Liver (tissue), 3 donors: ENCODE results near the gene ATAD1.

Experiments
- CTCF ChIP-seq: fragments of 150-350 bp; IDR thresholded peaks from 2 replicates; pipeline ENCODE4 v1.5.1; 2017; ENCODE audit warnings: improper control_type of control experiment, low read depth, low read length; ENCODE audit not compliant: missing input control
- FOXA1 ChIP-seq: IDR thresholded peaks from 2 replicates; pipeline ENCODE4 v1.6.1; 2016; ENCODE audit warnings: antibody characterized with exemption
- GABPA ChIP-seq, 2 donors: IDR thresholded peaks in 1 of 2; conservative IDR thresholded peaks in 1 of 2; 2 replicates each; pipeline ENCODE4 v1.6.1; 2016; ENCODE audit warnings: antibody characterized with exemption in 2 of 2, mild to moderate bottlenecking in 1 of 2, moderate library complexity in 1 of 2
- HNF4G ChIP-seq: IDR thresholded peaks from 2 replicates; pipeline ENCODE4 v1.6.1; 2016; ENCODE audit warnings: antibody characterized with exemption
- JUND ChIP-seq, 2 donors: IDR thresholded peaks; 2 replicates each; pipeline ENCODE4 v1.6.1; 2016; ENCODE audit warnings: antibody characterized with exemption in 2 of 2
- MAX ChIP-seq: IDR thresholded peaks from 2 replicates; pipeline ENCODE4 v1.6.1; 2016; ENCODE audit warnings: antibody characterized with exemption
- RAD21 ChIP-seq, 2 donors: IDR thresholded peaks; 2 replicates each; pipeline ENCODE4 v1.6.1; 2016; ENCODE audit warnings: antibody characterized with exemption in 2 of 2, mild to moderate bottlenecking in 2 of 2
- REST ChIP-seq: IDR thresholded peaks from 2 replicates; pipeline ENCODE4 v1.6.1; 2016; ENCODE audit warnings: antibody characterized with exemption, mild to moderate bottlenecking
- RXRA ChIP-seq, 2 donors: IDR thresholded peaks; 2 replicates each; pipeline ENCODE4 v1.6.1; 2017 to 2018; ENCODE audit warnings: antibody characterized with exemption in 2 of 2, mild to moderate bottlenecking in 1 of 2
- SP1 ChIP-seq: IDR thresholded peaks from 2 replicates; pipeline ENCODE4 v1.6.1; 2018; ENCODE audit warnings: antibody characterized with exemption, mild to moderate bottlenecking
- YY1 ChIP-seq: IDR thresholded peaks from 2 replicates; pipeline ENCODE4 v1.6.1; 2016; ENCODE audit warnings: antibody characterized with exemption, mild to moderate bottlenecking
- donor health status: healthy.
- donor health status: healthy.

DNA sequence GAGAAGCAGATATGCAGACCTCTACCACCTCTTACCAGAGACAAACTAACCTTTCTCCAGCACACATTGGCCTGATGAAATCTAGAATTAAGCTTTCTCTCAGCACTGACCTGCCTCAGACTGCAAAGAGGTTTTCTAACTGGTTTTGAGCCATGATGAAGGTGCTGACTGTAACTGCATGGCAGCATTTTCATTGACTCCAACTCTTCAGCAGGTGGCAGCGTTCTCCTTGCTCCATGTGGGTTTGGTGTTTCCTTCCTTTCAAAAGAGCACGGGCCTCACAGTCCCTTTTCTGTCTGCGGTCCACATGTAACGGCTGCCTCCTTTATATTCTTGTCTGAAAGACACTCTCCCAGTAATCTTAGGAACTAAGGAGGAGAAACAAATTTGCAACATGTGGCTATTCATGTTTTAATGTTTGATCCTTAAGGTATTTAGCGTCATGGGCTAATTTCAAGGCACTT, 32.7 kb upstream of the ATAD1 start:
- TF ChIP-seq CTCF = peak; percentile 67
- no peak for TF ChIP-seq JUND (IDR thresholded peaks at IDR 0.05)
- TF ChIP-seq HNF4G = no peak
- TF ChIP-seq GABPA (IDR thresholded peaks at IDR 0.05 in 1 of 2, conservative IDR thresholded peaks at IDR 0.05 in 1 of 2) = no peak
- TF ChIP-seq MAX = no peak
- no peak for TF ChIP-seq YY1
- TF ChIP-seq FOXA1 = no peak
- TF ChIP-seq RAD21 (IDR thresholded peaks at IDR 0.05) = peak; percentile 93 to 97
- TF ChIP-seq SP1 = no peak
- TF ChIP-seq RXRA (IDR thresholded peaks at IDR 0.05) = no peak
- no peak for TF ChIP-seq REST
